DOHH2 (cell line): Measurements from ENCODE around the gene MAGIX.

ENCODE experiments used
- H3F3A ChIP-seq: fragments of 200-600 bp; sonication (generic), shearing (Covaris generic); 2 replicates; pipeline ENCODE4 v1.6.0; 2016; ENCODE audit warnings: antibody characterized with exemption, mild to moderate bottlenecking; ENCODE audit not compliant: control insufficient read depth, insufficient read depth
- H3K27ac ChIP-seq: fragments of 200-600 bp; sonication (generic); 2 replicates; pipeline ENCODE4 v1.5.1; 2014; ENCODE audit warnings: low read depth, mild to moderate bottlenecking, low read length, moderate library complexity
- H3K27me3 ChIP-seq: fragments of 200-600 bp; sonication (generic); 2 replicates; pipeline ENCODE4 v1.6.1; 2014; ENCODE audit warnings: mild to moderate bottlenecking, low read length, mixed read lengths; ENCODE audit not compliant: control insufficient read depth
- H3K36me3 ChIP-seq: fragments of 200-600 bp; sonication (generic); 2 replicates; pipeline ENCODE4 v1.6.1; 2014; ENCODE audit warnings: mild to moderate bottlenecking, low read length, moderate library complexity, mixed read lengths; ENCODE audit not compliant: control insufficient read depth
- H3K4me1 ChIP-seq: fragments of 200-600 bp; sonication (generic); 2 replicates; pipeline ENCODE4 v1.6.1; 2014; ENCODE audit warnings: mild to moderate bottlenecking, low read length, mixed read lengths; ENCODE audit not compliant: control insufficient read depth
- H3K4me2 ChIP-seq: fragments of 200-600 bp; sonication (generic); 2 replicates; pipeline ENCODE4 v1.6.0; 2014; ENCODE audit warnings: mild to moderate bottlenecking, low read length, moderate library complexity
- H3K4me3 ChIP-seq: fragments of 200-600 bp; sonication (generic); 2 replicates; pipeline ENCODE4 v1.5.1; 2014; ENCODE audit warnings: mild to moderate bottlenecking, low read length, mixed read lengths
- H3K79me2 ChIP-seq: fragments of 200-600 bp; sonication (generic); 2 replicates; pipeline ENCODE4 v1.6.1; 2014; ENCODE audit warnings: mild to moderate bottlenecking, low read length, mixed read lengths; ENCODE audit not compliant: control insufficient read depth
- H3K9me2 ChIP-seq: fragments of 200-600 bp; sonication (generic); replicated peaks from 2 replicates; pipeline ENCODE4 v1.6.1; 2014; ENCODE audit warnings: mild to moderate bottlenecking, low read length, mixed read lengths; ENCODE audit not compliant: control insufficient read depth
- H3K9me3 ChIP-seq: fragments of 200-600 bp; sonication (generic); 2 replicates; pipeline ENCODE4 v1.6.1; 2014; ENCODE audit warnings: antibody characterized with exemption, low read length, mixed read lengths; ENCODE audit not compliant: control insufficient read depth, insufficient read depth
- H4K20me1 ChIP-seq: fragments of 200-600 bp; sonication (generic); 2 replicates; pipeline ENCODE4 v1.6.0; 2014; ENCODE audit warnings: low read depth, mild to moderate bottlenecking, antibody characterized with exemption, low read length, moderate library complexity; ENCODE audit not compliant: control insufficient read depth, insufficient read depth
- EZH2phosphoT487 ChIP-seq: fragments of 200-600 bp; sonication (generic); IDR thresholded peaks from 2 replicates; pipeline ENCODE4 v1.6.1; 2017; ENCODE audit warnings: borderline replicate concordance, mild to moderate bottlenecking, antibody characterized with exemption, low read length, moderate library complexity, mixed read lengths
- TF ChIP-seq, protein P1 (sequence below): fragments of 200-600 bp; sonication (generic); IDR thresholded peaks from one replicate; pipeline ENCODE4 v1.5.1; 2014; ENCODE audit warnings: antibody characterized with exemption, mild to moderate bottlenecking, low read depth, low read length; ENCODE audit not compliant: poor library complexity, severe bottlenecking

The MAGIX gene

DNA sequence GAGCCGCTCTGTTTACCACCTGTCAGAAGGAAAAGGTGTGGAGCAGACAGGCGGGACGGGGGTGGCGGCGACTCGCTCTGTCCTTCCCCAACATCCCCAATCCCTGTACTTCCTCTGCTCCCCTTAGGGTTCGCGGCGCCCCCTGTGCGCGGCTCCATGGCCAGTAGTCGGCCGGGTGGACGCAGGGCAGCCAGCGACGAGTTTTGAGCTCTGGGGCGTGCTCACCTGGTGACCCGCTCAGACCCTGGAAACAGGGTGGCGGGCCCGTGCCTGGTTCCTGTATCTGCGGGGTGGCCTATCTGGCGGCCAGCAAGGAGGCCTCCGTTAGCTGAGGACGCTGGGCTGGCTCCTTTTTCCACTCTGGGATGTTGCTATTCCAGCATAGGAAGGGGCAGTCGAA, 5.4 kb upstream of the MAGIX start:
- Histone ChIP-seq H3K79me2 (peaks cover 4% of the 10 kb centered on the region; the same call in 1 of the 2 replicates), H3K4me1 (peaks cover 10% of the 10 kb centered on the region), H3K4me3 (no peak overlapping the region), H3K9me2 (no peaks in the 10 kb centered on the region), H3K27me3 (no peaks in the 10 kb centered on the region), H3F3A (no peaks in the 10 kb centered on the region), H4K20me1 (no peaks in the 10 kb centered on the region), H3K27ac (no peak overlapping the region), H3K9me3 (no peaks in the 10 kb centered on the region), H3K36me3 (no peaks in the 10 kb centered on the region), H3K4me2 (no peak overlapping the region)
- no peak for TF ChIP-seq EZH2phosphoT487
- TF ChIP-seq, protein P1, sequence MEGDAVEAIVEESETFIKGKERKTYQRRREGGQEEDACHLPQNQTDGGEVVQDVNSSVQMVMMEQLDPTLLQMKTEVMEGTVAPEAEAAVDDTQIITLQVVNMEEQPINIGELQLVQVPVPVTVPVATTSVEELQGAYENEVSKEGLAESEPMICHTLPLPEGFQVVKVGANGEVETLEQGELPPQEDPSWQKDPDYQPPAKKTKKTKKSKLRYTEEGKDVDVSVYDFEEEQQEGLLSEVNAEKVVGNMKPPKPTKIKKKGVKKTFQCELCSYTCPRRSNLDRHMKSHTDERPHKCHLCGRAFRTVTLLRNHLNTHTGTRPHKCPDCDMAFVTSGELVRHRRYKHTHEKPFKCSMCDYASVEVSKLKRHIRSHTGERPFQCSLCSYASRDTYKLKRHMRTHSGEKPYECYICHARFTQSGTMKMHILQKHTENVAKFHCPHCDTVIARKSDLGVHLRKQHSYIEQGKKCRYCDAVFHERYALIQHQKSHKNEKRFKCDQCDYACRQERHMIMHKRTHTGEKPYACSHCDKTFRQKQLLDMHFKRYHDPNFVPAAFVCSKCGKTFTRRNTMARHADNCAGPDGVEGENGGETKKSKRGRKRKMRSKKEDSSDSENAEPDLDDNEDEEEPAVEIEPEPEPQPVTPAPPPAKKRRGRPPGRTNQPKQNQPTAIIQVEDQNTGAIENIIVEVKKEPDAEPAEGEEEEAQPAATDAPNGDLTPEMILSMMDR, result no peak

DNA sequence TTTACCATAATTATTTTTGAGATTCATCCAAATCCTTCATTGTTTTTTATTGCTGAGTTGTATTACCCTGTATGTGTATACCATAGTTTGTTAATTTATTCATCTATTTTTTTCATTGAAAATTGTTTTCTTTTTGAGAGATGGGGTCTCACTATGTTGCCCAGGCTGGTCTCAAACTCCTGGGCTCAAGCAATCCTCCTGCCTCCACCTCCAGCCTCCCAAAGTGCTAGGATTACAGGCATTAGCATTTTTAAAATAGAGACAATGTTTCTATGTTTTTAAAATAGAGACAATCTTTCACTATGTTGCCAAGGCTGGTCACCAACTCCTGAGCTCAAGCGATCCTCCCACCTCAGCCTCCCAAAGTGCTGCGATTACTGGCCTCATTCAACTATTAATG, 1.6 kb upstream of the MAGIX start:
- H3K9me3 ChIP-seq, result no peaks in the 10 kb centered on the region
- no peak overlapping the region for H3K4me3 ChIP-seq
- no peak for TF ChIP-seq EZH2phosphoT487
- TF ChIP-seq, protein P1, result no peak
- H3K27me3 ChIP-seq, result no peaks in the 10 kb centered on the region
- H3K4me1 ChIP-seq, result peaks cover 16% of the 10 kb centered on the region
- no peaks in the 10 kb centered on the region for H4K20me1 ChIP-seq
- H3F3A ChIP-seq, result no peaks in the 10 kb centered on the region
- H3K4me2 ChIP-seq, result no peak overlapping the region
- H3K36me3 ChIP-seq, result no peaks in the 10 kb centered on the region
- H3K79me2 ChIP-seq, result no peaks in the 10 kb centered on the region
- no peak overlapping the region for H3K27ac ChIP-seq
- H3K9me2 ChIP-seq, result no peaks in the 10 kb centered on the region

DNA sequence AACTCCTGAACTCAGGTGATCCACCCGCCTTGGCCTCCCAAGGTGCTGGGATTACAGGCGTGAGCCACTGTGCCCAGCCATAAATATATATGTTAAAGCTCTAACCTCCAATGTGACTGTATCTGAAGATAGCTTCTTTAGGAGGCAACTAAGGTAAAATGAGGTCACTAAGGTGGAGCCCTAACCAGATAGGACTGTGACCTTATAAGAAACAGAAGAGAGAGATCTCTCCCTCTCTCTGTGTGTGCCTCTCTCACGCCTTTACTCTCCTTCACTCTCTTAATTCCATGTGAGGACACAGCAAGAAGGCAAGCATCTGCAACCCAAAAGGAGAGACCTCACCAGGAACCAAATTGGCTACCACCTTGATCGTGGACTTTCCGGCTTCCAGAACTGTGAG, 926 bp upstream of the MAGIX start:
- no peaks in the 10 kb centered on the region for H3K79me2 ChIP-seq
- no peaks in the 10 kb centered on the region for H3F3A ChIP-seq
- no peak overlapping the region for H3K4me3 ChIP-seq
- no peak for TF ChIP-seq EZH2phosphoT487
- TF ChIP-seq, protein P1, result no peak
- no peak overlapping the region for H3K4me2 ChIP-seq
- no peaks in the 10 kb centered on the region for H3K27me3 ChIP-seq
- H4K20me1 ChIP-seq, result no peaks in the 10 kb centered on the region
- peaks cover 20% of the 10 kb centered on the region for H3K4me1 ChIP-seq
- H3K27ac ChIP-seq, result no peak overlapping the region
- no peaks in the 10 kb centered on the region for H3K9me2 ChIP-seq
- no peaks in the 10 kb centered on the region for H3K9me3 ChIP-seq
- no peaks in the 10 kb centered on the region for H3K36me3 ChIP-seq
